ENCODE results near the gene FHOD3. TPM values are rescaled to one million over a fixed set of nuclear protein-coding genes. Genes with fewer than 3 reads are reported as not detected.
A peak's percentile ranks its signal among the peaks of the same experiment; 100 is the strongest.

The FHOD3 gene
- total RNA-seq, 1 donor from 2014 or later = 33.3 TPM

GRCh38 chr18:36392164-36392978, 94.9 kb downstream of the FHOD3 start:
- intact Hi-C loops (cut with DNase I) = no loop called here
- no peak for ATAC-seq

GRCh38 chr18:36392979-36393287, 95.4 kb downstream of the FHOD3 start:
- intact Hi-C loops (cut with DNase I) = no loop called here
- DNase-seq (ENCODE audit: low spot score) (no peak), ATAC-seq (no peak)

More at GRCh38 chr18:36392164-36392978, 94.9 kb downstream of the FHOD3 start:
- no peak for DNase-seq (ENCODE audit: low spot score)

- no peak for DNase-seq (ENCODE audit: low spot score)
- intact Hi-C loops (cut with DNase I) = no loop called here
Measured at GRCh38 chr18:36394486-36394885, 97.0 kb downstream of the FHOD3 start.

GRCh38 chr18:36396190-36396589, 98.7 kb downstream of the FHOD3 start:
- DNase-seq (ENCODE audit: low spot score) (no peak), ATAC-seq (no peak)
- intact Hi-C loops (cut with DNase I) = no loop called here

More at GRCh38 chr18:36394486-36394885, 97.0 kb downstream of the FHOD3 start:
- no peak for ATAC-seq

- intact Hi-C loops (cut with DNase I) = no loop called here
- DNase-seq (ENCODE audit: low spot score) (no peak), ATAC-seq (no peak)
Measured at GRCh38 chr18:36397033-36397432, 99.5 kb downstream of the FHOD3 start.

- DNase-seq (ENCODE audit: low spot score) = no peak
Measured at GRCh38 chr18:36398419-36398818, 100.9 kb downstream of the FHOD3 start.

GRCh38 chr18:36399055-36399454, 101.5 kb downstream of the FHOD3 start:
- intact Hi-C loops (cut with DNase I) = no loop called here
- ATAC-seq = no peak
- no peak for DNase-seq (ENCODE audit: low spot score)

More at GRCh38 chr18:36398419-36398818, 100.9 kb downstream of the FHOD3 start:
- intact Hi-C loops (cut with DNase I) = no loop called here
- ATAC-seq = no peak

- DNase-seq (ENCODE audit: low spot score) = no peak
- intact Hi-C loops (cut with DNase I) = no loop called here
- ATAC-seq = no peak
Measured at GRCh38 chr18:36401462-36401861, 103.9 kb downstream of the FHOD3 start.

- intact Hi-C loops (cut with DNase I) = no loop called here
- peak; percentile 84 for DNase-seq (ENCODE audit: low spot score)
- peak; percentile 92 for ATAC-seq
Measured at GRCh38 chr18:36402765-36403396, 105.4 kb downstream of the FHOD3 start.

GRCh38 chr18:36403896-36404820, 106.6 kb downstream of the FHOD3 start:
- intact Hi-C loops (cut with DNase I) = no loop called here
- ATAC-seq (no peak), DNase-seq (ENCODE audit: low spot score) (no peak)

- intact Hi-C loops (cut with DNase I) = no loop called here
- DNase-seq (ENCODE audit: low spot score) (no peak), ATAC-seq (no peak)
Measured at GRCh38 chr18:36405611-36406010, 108.1 kb downstream of the FHOD3 start.

GRCh38 chr18:36406805-36407204, 109.3 kb downstream of the FHOD3 start:
- ATAC-seq (no peak), DNase-seq (ENCODE audit: low spot score) (no peak)
- intact Hi-C loops (cut with DNase I) = no loop called here

GRCh38 chr18:36408606-36409005, 111.1 kb downstream of the FHOD3 start:
- DNase-seq (ENCODE audit: low spot score) (no peak), ATAC-seq (no peak)
- intact Hi-C loops (cut with DNase I) = no loop called here

GRCh38 chr18:36409779-36410178, 112.3 kb downstream of the FHOD3 start:
- intact Hi-C loops (cut with DNase I) = no loop called here
- DNase-seq (ENCODE audit: low spot score) (no peak), ATAC-seq (no peak)

GRCh38 chr18:36410346-36410745, 112.8 kb downstream of the FHOD3 start:
- DNase-seq (ENCODE audit: low spot score) (no peak), ATAC-seq (no peak)
- intact Hi-C loops (cut with DNase I) = no loop called here

GRCh38 chr18:36411745-36412168, 114.2 kb downstream of the FHOD3 start:
- no peak for ATAC-seq
- intact Hi-C loops (cut with DNase I) = no loop called here
- DNase-seq (ENCODE audit: low spot score) = no peak

- DNase-seq (ENCODE audit: low spot score) = no peak
- intact Hi-C loops (cut with DNase I) = no loop called here
- ATAC-seq = no peak
Measured at GRCh38 chr18:36412778-36413177, 115.3 kb downstream of the FHOD3 start.

GRCh38 chr18:36415171-36415570, 117.7 kb downstream of the FHOD3 start:
- intact Hi-C loops (cut with DNase I) = no loop called here
- ATAC-seq = no peak
- no peak for DNase-seq (ENCODE audit: low spot score)

- no peak for ATAC-seq
Measured at GRCh38 chr18:36415625-36416024, 118.1 kb downstream of the FHOD3 start.

More at GRCh38 chr18:36415625-36416024, 118.1 kb downstream of the FHOD3 start:
- intact Hi-C loops (cut with DNase I) = no loop called here
- DNase-seq (ENCODE audit: low spot score) = no peak
